Loucy (cell line): Measurements from ENCODE around the gene UBE3D.

Source experiments
- H2AFZ ChIP-seq: fragments of 200-600 bp; sonication (generic); 2 replicates; pipeline ENCODE4 v1.6.0; 2016; ENCODE audit warnings: antibody characterized with exemption, mild to moderate bottlenecking, low read length, moderate library complexity
- H3F3A ChIP-seq: fragments of 200-600 bp; 2 replicates; pipeline ENCODE4 v1.6.0; 2016; ENCODE audit warnings: antibody characterized with exemption, low read depth, mild to moderate bottlenecking
- H3K27me3 ChIP-seq: fragments of 200-600 bp; sonication (generic); 2 replicates; pipeline ENCODE4 v1.6.1; 2014; ENCODE audit warnings: low read length, mild to moderate bottlenecking; ENCODE audit not compliant: insufficient read depth, poor library complexity, severe bottlenecking
- H3K36me3 ChIP-seq: fragments of 200-600 bp; sonication (generic); 2 replicates; pipeline ENCODE4 v1.6.1; 2016; ENCODE audit warnings: low read length; ENCODE audit not compliant: insufficient read depth
- H3K4me1 ChIP-seq: fragments of 200-600 bp; sonication (generic); 2 replicates; pipeline ENCODE4 v1.5.1; 2014; ENCODE audit warnings: low read length, mild to moderate bottlenecking; ENCODE audit not compliant: insufficient read depth, poor library complexity, severe bottlenecking
- H3K4me2 ChIP-seq: fragments of 200-600 bp; sonication (generic); 2 replicates; pipeline ENCODE4 v1.6.0; 2014; ENCODE audit warnings: antibody characterized with exemption, low read length, low read depth, mild to moderate bottlenecking; ENCODE audit not compliant: poor library complexity, severe bottlenecking
- H3K4me3 ChIP-seq: fragments of 200-600 bp; sonication (generic); 2 replicates; pipeline ENCODE4 v1.5.1; 2014; ENCODE audit warnings: low read length, mild to moderate bottlenecking, mixed read lengths; ENCODE audit not compliant: poor library complexity, severe bottlenecking
- H3K79me2 ChIP-seq: fragments of 200-600 bp; sonication (generic); 2 replicates; pipeline ENCODE4 v1.6.1; 2014; ENCODE audit warnings: low read length; ENCODE audit not compliant: insufficient read depth
- H3K9ac ChIP-seq: fragments of 200-600 bp; sonication (generic); 2 replicates; pipeline ENCODE4 v1.6.0; 2014; ENCODE audit warnings: mild to moderate bottlenecking, low read depth, low read length, moderate library complexity; ENCODE audit not compliant: poor library complexity, severe bottlenecking
- H3K9me2 ChIP-seq: fragments of 200-600 bp; sonication (generic); replicated peaks from 2 replicates; pipeline ENCODE4 v1.6.1; 2016; ENCODE audit warnings: low read depth, low read length, mixed read lengths
- H3K9me3 ChIP-seq: fragments of 200-600 bp; sonication (generic); 2 replicates; pipeline ENCODE4 v1.6.1; 2014; ENCODE audit warnings: mild to moderate bottlenecking, antibody characterized with exemption, low read length, low read depth; ENCODE audit not compliant: insufficient read depth
- H4K20me1 ChIP-seq: fragments of 200-600 bp; sonication (generic); 2 replicates; pipeline ENCODE4 v1.6.0; 2014; ENCODE audit warnings: antibody characterized with exemption, low read length, mild to moderate bottlenecking; ENCODE audit not compliant: insufficient read depth, poor library complexity, severe bottlenecking
- CTCF ChIP-seq: fragments of 200-600 bp; sonication (generic); conservative IDR thresholded peaks from 2 replicates; pipeline ENCODE4 v1.5.1; 2014; ENCODE audit warnings: mild to moderate bottlenecking, antibody characterized with exemption, low read length
- EZH2phosphoT487 ChIP-seq: fragments of 200-600 bp; IDR thresholded peaks from 2 replicates; pipeline ENCODE4 v1.6.1; 2018; ENCODE audit warnings: antibody characterized with exemption, mild to moderate bottlenecking, moderate library complexity, borderline replicate concordance

Gene UBE3D

GRCh38 chr6:82955841-82956240 lies 109.8 kb downstream of the UBE3D start:
- Histone ChIP-seq H2AFZ (no peak overlapping the region), H3K27me3 (no peaks in the 10 kb centered on the region), H3F3A (no peaks in the 10 kb centered on the region; the same call in 1 of the 2 replicates), H3K4me1 (peaks cover 67% of the 10 kb centered on the region), H3K4me3 (peak overlapping the region; percentile 68), H3K79me2 (peaks cover 54% of the 10 kb centered on the region), H3K9me2 (no peaks in the 10 kb centered on the region), H3K36me3 (no peaks in the 10 kb centered on the region), H3K9me3 (no peaks in the 10 kb centered on the region), H3K4me2 (peak overlapping the region; percentile 87), H3K9ac (peak overlapping the region; percentile 77), H4K20me1 (no peaks in the 10 kb centered on the region)
- TF ChIP-seq EZH2phosphoT487 (no peak), CTCF (no peak; the same call in 1 of the 2 replicates)

DNA sequence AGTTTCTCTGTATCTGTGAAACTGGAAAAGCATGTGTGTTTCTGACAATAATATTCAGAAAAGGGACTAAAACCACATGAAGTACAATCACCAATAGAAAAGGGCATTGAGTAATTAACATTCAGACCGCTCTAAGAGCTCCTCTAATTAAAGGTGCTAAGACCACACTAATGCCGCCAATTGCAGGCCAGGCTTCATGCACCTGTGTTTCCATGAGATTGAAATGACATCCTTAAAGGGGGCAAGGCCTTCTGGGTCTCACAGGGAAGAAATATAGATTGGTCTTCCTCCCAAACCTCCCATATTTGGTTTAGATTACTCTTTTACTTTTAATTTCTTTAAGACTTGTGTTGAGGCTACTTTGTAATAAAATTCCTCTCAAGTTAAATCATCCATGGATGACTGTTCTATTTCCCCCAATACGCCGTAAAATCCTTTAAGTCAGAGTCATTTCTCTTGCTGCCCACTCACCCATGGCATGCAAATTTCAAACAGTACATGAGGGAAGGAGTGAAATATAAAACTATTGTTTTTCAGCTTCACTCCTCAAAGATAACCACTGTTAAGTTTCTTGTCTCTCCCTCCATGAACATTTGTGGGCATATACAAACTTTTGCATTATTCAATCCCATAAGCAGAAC lies 110.6 kb downstream of the UBE3D start:
- Histone ChIP-seq H3K27me3 (no peaks in the 10 kb centered on the region), H2AFZ (no peak overlapping the region)

DNA sequence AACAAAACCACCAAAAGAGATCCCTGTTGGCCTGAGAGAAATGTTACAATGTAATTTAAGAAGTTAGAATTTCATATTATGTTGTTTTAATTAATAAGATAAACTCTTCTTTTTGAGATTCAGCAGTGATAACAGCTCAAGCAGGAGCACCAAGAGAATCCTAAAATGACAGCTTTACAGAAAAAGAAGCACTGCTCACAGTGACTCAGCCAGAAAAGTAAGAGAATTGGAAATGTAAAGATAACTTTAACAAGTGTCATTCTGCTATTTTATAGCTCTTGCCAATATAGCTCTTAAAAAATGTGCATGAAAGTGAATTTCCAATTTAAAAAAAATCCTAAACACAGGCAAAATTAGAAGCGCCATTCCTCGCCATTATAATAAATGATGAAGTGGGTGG lies 111.3 kb downstream of the UBE3D start:
- H3K9me2 ChIP-seq, result no peaks in the 10 kb centered on the region
- H3K79me2 ChIP-seq, result peaks cover 60% of the 10 kb centered on the region
- peak overlapping the region; percentile 77 for H3K9ac ChIP-seq
- H3K4me3 ChIP-seq, result peak overlapping the region; percentile 68
- no peaks in the 10 kb centered on the region for H3K27me3 ChIP-seq
- no peaks in the 10 kb centered on the region for H3K9me3 ChIP-seq
- no peaks in the 10 kb centered on the region for H4K20me1 ChIP-seq
- H3K4me2 ChIP-seq, result peak overlapping the region; percentile 87
- H2AFZ ChIP-seq, result no peak overlapping the region
- H3K4me1 ChIP-seq, result peaks cover 62% of the 10 kb centered on the region
- no peaks in the 10 kb centered on the region; the same call in 1 of the 2 replicates for H3F3A ChIP-seq
- TF ChIP-seq EZH2phosphoT487 (no peak), CTCF (no peak)
- no peaks in the 10 kb centered on the region for H3K36me3 ChIP-seq

More for the DNA sequence above, 110.6 kb downstream of the UBE3D start:
- H3K36me3 ChIP-seq, result no peaks in the 10 kb centered on the region
- TF ChIP-seq CTCF (no peak), EZH2phosphoT487 (no peak)
- no peaks in the 10 kb centered on the region; the same call in 1 of the 2 replicates for H3F3A ChIP-seq
- peak overlapping the region; percentile 77 for H3K9ac ChIP-seq
- peak overlapping the region; percentile 87 for H3K4me2 ChIP-seq
- no peaks in the 10 kb centered on the region for H4K20me1 ChIP-seq
- no peaks in the 10 kb centered on the region for H3K9me3 ChIP-seq
- peaks cover 60% of the 10 kb centered on the region for H3K79me2 ChIP-seq
- peaks cover 67% of the 10 kb centered on the region for H3K4me1 ChIP-seq
- H3K9me2 ChIP-seq, result no peaks in the 10 kb centered on the region
- H3K4me3 ChIP-seq, result peak overlapping the region; percentile 68
